ENCODE measurements around the gene ADD1. TPM values are rescaled to one million over a fixed set of nuclear protein-coding genes. Genes with fewer than 3 reads are reported as not detected.

Gene ADD1
- polyA plus RNA-seq, 3 donors, result 76.1 to 122 (median 103) TPM

DNA sequence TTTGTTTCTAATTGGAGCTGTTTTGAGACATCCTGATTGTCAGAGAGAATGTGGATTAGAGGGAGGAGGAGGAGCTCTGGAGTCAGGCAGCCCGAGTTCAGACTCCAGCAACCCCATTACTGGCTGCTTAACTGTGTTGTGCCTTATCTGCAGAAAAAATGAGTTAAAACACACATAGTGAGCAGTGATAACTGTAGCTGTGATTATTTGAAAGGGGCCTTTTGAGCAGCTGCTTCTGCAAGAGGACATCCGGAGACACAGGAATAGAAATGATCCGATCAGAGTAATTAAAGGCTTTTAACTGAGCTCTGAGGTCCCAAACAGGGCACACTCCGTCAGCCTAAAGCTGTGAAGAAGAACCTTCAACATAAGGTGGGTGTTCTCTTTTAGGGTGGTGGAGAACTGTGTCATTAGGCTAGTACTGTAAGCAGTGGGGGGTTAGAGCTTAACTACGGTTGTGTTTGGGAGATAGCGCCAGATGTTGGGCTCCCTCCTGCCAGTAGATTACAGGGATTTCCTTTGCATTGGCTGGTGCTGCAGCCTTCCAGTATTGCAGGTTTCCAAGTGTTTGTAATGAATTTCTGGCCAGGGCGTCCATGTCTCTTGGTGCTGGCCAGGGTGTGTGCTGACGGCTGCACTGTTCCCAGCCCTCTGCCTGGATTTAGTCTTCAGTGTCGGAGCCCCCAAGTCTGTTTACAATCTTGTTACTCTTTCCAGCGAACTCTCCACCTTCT, 24.3 kb downstream of the ADD1 start:
- Histone ChIP-seq H3K4me1 (ENCODE audit: control insufficient read depth in 1 of 2, insufficient read depth in 2 of 2, low read length in 2 of 2) (peaks cover 13 to 18% of the 10 kb centered on the region in 2 donors), H3K27ac (ENCODE audit: low read depth in 1 of 2, low read length in 2 of 2) (peak overlapping the region in 1 of 2 donors; percentile 23), H3K9me3 (replicated peaks in 1 of 2; ENCODE audit: control insufficient read depth in 1 of 2, insufficient read depth in 1 of 2, low read length in 2 of 2) (no peaks in the 10 kb centered on the region), H3K36me3 (replicated peaks in 1 of 2; ENCODE audit: control insufficient read depth in 1 of 2, insufficient read depth in 2 of 2, low read length in 2 of 2) (peaks cover 0 to 14% of the 10 kb centered on the region in 2 donors), H3K4me3 (replicated peaks in 1 of 3; ENCODE audit: low read depth in 2 of 3, low read length in 3 of 3) (no peak overlapping the region), H3K79me2 (ENCODE audit: insufficient read depth, low read length) (peaks cover 99% of the 10 kb centered on the region), H3K27me3 (ENCODE audit: control insufficient read depth in 2 of 2, insufficient read depth in 2 of 2, low read length in 2 of 2) (no peaks in the 10 kb centered on the region), H4K20me1 (ENCODE audit: insufficient read depth, low read length) (peaks cover 99% of the 10 kb centered on the region), H3K9ac (ENCODE audit: insufficient read depth, low read length, poor library complexity, severe bottlenecking) (no peak overlapping the region), H3K4me2 (replicated peaks; ENCODE audit: extremely low read depth, low read length, poor library complexity, severe bottlenecking) (no peak overlapping the region), H2AFZ (ENCODE audit: insufficient read depth, low read depth, low read length, poor library complexity, severe bottlenecking) (no peak overlapping the region)
- intact Hi-C loops (cut with micrococcal nuclease), result no loop called here
- DNase-seq, result no peak
- peak overlapping the region in 5 of 7 donors; percentile 6 to 85 (median 16) for H3K27ac Mint-ChIP-seq
- H3K27me3 Mint-ChIP-seq (ENCODE audit: low read depth in 3 of 3), result no peaks in the 10 kb centered on the region
- H3K36me3 Mint-ChIP-seq, result peaks cover 17 to 40% of the 10 kb centered on the region in 2 donors
- H3K9me3 Mint-ChIP-seq, result no peaks in the 10 kb centered on the region
- WGBS (ENCODE audit: insufficient coverage), result 65% methylated on average over 8 of the region's 10 CpGs
- H3K4me1 Mint-ChIP-seq, result peaks cover 46% of the 10 kb centered on the region
- TF ChIP-seq, protein P1, sequence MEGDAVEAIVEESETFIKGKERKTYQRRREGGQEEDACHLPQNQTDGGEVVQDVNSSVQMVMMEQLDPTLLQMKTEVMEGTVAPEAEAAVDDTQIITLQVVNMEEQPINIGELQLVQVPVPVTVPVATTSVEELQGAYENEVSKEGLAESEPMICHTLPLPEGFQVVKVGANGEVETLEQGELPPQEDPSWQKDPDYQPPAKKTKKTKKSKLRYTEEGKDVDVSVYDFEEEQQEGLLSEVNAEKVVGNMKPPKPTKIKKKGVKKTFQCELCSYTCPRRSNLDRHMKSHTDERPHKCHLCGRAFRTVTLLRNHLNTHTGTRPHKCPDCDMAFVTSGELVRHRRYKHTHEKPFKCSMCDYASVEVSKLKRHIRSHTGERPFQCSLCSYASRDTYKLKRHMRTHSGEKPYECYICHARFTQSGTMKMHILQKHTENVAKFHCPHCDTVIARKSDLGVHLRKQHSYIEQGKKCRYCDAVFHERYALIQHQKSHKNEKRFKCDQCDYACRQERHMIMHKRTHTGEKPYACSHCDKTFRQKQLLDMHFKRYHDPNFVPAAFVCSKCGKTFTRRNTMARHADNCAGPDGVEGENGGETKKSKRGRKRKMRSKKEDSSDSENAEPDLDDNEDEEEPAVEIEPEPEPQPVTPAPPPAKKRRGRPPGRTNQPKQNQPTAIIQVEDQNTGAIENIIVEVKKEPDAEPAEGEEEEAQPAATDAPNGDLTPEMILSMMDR (IDR thresholded peaks at IDR 0.05), result no peak
- no peak overlapping the region for H3K4me3 Mint-ChIP-seq

DNA sequence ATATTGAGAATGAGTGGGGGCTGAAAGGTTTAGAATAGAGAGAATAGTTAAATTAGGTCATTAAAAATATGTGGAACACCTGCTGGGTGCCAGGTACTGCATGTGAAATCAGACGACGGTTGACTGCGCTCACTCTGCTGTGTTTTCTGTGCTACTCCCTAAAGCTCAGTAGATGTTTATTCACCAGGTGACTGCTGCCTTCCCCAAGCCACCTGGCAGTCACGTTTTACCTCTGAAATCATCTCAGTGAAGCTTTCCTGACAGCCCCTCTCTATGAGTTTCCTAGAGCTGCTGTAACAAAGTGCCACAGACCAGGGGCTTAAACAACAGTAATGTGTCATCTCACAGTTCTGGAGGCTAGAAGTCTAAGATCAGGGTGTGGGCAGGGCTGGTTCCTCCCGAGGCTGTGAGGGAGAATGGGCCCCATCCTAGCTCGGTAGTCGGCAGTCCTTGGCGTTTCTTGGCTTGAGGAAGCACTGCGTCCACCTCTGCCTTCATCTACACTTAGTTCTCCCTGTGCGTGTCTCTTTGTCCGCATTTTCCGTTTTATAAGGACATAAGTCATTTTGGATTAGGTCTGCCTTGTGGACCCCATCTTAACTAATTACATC, 25.3 kb downstream of the ADD1 start:
- Mint-ChIP-seq H3K27me3 (ENCODE audit: low read depth in 3 of 3) (no peaks in the 10 kb centered on the region), H3K27ac (peak overlapping the region in 3 of 7 donors; percentile 9 to 79 (median 50)), H3K36me3 (peaks cover 17 to 34% of the 10 kb centered on the region in 2 donors), H3K4me1 (peaks cover 48% of the 10 kb centered on the region), H3K4me3 (no peak overlapping the region), H3K9me3 (no peaks in the 10 kb centered on the region)
- Histone ChIP-seq H4K20me1 (ENCODE audit: insufficient read depth, low read length) (peaks cover 99% of the 10 kb centered on the region), H3K27ac (ENCODE audit: low read depth in 1 of 2, low read length in 2 of 2) (no peak overlapping the region), H3K9ac (ENCODE audit: insufficient read depth, low read length, poor library complexity, severe bottlenecking) (no peak overlapping the region), H3K27me3 (ENCODE audit: control insufficient read depth in 2 of 2, insufficient read depth in 2 of 2, low read length in 2 of 2) (no peaks in the 10 kb centered on the region), H3K9me3 (replicated peaks in 1 of 2; ENCODE audit: control insufficient read depth in 1 of 2, insufficient read depth in 1 of 2, low read length in 2 of 2) (no peaks in the 10 kb centered on the region), H3K4me1 (ENCODE audit: control insufficient read depth in 1 of 2, insufficient read depth in 2 of 2, low read length in 2 of 2) (peaks cover 11 to 17% of the 10 kb centered on the region in 2 donors), H3K79me2 (ENCODE audit: insufficient read depth, low read length) (peaks cover 99% of the 10 kb centered on the region), H3K4me2 (replicated peaks; ENCODE audit: extremely low read depth, low read length, poor library complexity, severe bottlenecking) (no peak overlapping the region), H3K4me3 (replicated peaks in 1 of 3; ENCODE audit: low read depth in 2 of 3, low read length in 3 of 3) (no peak overlapping the region), H3K36me3 (replicated peaks in 1 of 2; ENCODE audit: control insufficient read depth in 1 of 2, insufficient read depth in 2 of 2, low read length in 2 of 2) (peaks cover 0 to 14% of the 10 kb centered on the region in 2 donors), H2AFZ (ENCODE audit: insufficient read depth, low read depth, low read length, poor library complexity, severe bottlenecking) (no peak overlapping the region)
- WGBS (ENCODE audit: insufficient coverage), result 86% methylated on average over 12 of the region's 12 CpGs
- DNase-seq, result no peak
- intact Hi-C loops (cut with micrococcal nuclease), result no loop called here
- TF ChIP-seq, protein P1 (IDR thresholded peaks at IDR 0.05), result no peak
